Epithelial cell of esophagus (primary cell): ENCODE measurements around the gene CACNA2D2.

ENCODE experiments used
- DNase-seq: peaks from one replicate; pipeline ENCODE4 v3.0.0; 2010; ENCODE audit warnings: low read depth
- H3K4me3 ChIP-seq: 2 replicates; pipeline ENCODE4 v1.5.1; 2011; ENCODE audit warnings: mild to moderate bottlenecking, low read length, control low read depth
- TF ChIP-seq, protein P1 (sequence below): IDR thresholded peaks from 2 replicates; pipeline ENCODE4 v1.5.1; 2011; ENCODE audit warnings: low read depth, mild to moderate bottlenecking, low read length, control low read depth, inconsistent platforms; ENCODE audit not compliant: insufficient read depth; ENCODE audit errors: missing control alignments

The CACNA2D2 gene

DNA sequence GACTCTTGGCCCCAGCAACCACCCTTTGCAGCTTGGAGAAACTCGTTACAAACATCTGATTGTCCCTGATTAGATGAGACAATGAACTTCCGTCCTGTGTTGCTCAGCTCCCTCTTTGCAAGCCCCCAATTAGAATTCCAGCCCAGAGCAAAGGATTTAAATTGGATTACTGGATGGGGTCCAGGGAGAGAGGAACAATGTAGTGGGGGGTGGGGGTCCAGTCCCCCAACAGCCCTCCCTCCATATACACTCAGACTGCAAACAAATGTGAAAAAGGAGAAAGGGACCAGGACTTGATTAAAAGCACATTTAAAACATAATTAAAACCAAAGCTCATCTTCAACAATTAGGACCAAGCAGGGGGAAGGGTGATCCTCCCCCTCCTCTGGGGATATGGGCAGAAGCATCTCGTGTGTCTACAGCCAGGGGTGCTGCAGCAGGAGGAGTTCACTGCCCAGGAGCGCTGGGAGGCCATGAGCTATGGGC is 72.4 kb downstream of the CACNA2D2 start:
- H3K4me3 ChIP-seq, result no peak overlapping the region
- DNase-seq, result no peak
- TF ChIP-seq, protein P1, sequence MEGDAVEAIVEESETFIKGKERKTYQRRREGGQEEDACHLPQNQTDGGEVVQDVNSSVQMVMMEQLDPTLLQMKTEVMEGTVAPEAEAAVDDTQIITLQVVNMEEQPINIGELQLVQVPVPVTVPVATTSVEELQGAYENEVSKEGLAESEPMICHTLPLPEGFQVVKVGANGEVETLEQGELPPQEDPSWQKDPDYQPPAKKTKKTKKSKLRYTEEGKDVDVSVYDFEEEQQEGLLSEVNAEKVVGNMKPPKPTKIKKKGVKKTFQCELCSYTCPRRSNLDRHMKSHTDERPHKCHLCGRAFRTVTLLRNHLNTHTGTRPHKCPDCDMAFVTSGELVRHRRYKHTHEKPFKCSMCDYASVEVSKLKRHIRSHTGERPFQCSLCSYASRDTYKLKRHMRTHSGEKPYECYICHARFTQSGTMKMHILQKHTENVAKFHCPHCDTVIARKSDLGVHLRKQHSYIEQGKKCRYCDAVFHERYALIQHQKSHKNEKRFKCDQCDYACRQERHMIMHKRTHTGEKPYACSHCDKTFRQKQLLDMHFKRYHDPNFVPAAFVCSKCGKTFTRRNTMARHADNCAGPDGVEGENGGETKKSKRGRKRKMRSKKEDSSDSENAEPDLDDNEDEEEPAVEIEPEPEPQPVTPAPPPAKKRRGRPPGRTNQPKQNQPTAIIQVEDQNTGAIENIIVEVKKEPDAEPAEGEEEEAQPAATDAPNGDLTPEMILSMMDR, result no peak

DNA sequence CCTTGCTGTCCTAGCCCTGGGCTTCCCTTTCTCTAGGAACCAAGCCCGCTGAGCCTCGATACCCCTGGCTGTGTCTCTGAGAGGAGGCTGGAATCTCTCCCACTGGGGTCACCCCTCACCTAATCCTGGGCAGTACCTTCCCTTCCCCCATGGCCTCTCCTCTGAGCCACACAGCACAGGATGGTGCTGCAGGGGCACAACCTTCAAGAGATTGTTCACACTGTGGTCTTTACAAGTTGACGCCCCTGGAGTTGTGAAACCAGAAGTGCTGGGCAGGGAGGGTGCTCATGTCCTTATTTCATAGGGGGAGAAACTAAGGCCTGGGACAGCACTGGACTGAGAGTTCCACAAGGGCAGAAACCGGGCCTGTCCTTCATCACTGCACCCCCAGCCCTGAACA is 73.2 kb downstream of the CACNA2D2 start:
- TF ChIP-seq, protein P1, result no peak
- DNase-seq, result no peak
- H3K4me3 ChIP-seq, result no peak overlapping the region

DNA sequence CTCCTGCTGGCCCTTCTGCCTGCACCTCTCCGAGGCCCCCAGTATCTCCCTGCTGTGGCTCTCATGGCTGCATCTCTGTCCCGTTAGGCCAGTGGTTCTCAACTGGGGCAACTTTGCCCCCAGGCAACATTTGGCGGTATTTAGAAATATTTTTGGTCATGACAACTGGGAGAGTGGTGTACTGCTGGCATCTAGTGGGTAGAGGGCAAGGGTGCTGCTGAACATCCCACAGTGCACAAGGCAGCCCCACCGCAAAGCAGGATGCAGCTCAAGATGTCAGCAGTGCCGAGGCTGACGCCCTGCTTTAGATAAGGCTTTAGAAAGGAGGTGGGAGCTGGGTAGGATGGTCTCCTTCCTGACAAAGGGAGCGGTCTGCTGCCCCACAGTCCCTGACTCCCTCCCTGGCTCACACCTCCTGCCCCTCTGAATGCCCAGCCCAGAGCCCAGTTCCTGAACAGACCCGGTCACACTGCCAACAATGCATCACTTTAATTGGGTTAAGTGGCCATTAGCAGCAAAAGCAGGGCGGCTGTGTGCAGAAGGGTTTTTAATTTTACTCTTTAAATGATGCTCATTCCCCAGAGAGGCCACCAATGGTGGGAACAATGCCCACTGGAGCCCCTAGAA is 75.3 kb downstream of the CACNA2D2 start:
- peak; percentile 24 for DNase-seq
- H3K4me3 ChIP-seq, result no peak overlapping the region
- TF ChIP-seq, protein P1, result peak; percentile 12

DNA sequence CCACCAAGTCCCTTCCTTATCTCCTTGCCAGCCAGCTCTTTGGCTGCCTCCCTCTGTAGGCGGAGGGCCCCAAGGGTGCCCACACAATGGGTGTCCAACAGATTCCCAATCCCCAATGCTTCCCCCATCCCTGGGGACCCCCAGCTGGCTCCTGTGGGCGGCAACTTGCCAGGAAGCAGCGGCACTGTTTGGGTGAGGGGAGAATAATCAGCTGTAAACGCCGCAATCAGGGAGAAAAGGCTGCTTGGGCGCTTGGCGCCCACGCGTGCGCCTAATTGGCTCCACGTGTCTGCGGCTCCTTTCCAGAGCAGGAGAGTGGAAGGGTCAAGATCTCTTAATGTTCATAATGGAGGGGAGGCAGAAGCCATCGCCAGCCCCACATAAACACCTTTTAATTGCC is 76.2 kb downstream of the CACNA2D2 start:
- no peak for DNase-seq
- no peak overlapping the region for H3K4me3 ChIP-seq
- TF ChIP-seq, protein P1, result no peak

DNA sequence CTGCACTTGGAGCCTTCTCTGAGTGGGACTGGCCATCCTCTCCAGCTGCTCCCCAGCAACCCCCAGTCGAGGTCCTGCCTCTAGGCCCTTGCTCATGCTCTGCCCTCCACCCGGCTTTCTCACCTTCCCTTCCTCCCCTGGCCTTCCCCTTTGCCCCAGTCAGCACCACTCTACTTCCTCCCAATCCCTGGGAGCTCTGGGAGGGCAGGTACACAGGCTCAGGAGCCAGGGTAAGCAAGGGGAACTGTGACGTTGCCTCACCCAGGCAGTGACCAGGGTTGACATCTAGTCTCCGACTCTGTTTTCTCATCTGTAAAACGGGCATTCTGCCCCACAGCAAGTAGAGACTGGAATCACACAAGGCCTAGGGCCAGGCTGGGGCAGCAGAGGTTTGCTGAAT is 77.5 kb downstream of the CACNA2D2 start:
- no peak overlapping the region for H3K4me3 ChIP-seq
- no peak for DNase-seq
- TF ChIP-seq, protein P1, result no peak

DNA sequence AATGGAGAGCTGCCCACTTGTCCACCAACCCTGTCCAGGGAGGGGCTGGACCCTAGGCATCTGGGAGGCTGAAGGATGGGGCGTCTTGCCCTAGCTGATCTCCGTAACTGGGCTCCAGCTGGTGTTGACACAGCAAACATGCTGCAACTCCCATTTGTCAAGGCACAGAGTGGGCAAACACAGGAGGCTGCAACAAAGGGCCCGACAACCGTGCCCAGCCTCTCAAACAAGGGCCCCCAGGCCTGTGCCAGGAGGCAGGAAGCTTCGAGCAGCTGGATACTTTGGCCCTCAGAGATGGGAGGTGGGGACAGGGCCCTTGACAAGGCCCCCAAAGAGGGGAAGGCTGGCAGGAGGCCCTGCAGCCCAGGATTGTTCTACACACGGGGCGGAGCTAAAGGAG is 79.9 kb downstream of the CACNA2D2 start:
- TF ChIP-seq, protein P1, result no peak
- DNase-seq, result no peak
- H3K4me3 ChIP-seq, result no peak overlapping the region

DNA sequence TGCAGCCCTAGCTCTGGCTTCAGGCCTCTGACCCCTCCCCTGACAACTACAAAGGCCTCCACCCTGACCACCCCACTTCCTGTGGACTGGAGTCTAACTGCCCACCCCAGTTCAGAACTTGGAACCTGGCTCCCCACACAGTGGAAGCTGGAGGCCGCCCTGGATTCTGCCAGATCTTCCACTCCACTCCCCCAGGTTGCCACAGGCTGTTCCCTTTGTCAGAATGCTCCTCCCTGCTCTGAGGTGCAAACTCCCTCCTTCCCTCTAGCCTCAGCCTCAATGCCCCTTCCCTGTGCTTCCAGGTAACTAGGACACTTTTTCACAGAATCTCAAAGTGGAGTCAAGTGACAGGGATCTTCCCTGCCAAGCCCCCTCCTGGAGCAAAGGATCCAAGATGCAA is 81.3 kb downstream of the CACNA2D2 start:
- TF ChIP-seq, protein P1, result no peak
- DNase-seq, result no peak
- no peak overlapping the region for H3K4me3 ChIP-seq
